GM21528 (cell line): ENCODE data around the gene EHD3.

Source experiments
- ATAC-seq: cut with Tn5 transposase; IDR thresholded peaks from one replicate; pipeline ENCODE4 v1.9.1; 2021; ENCODE audit warnings: mild to moderate bottlenecking, moderate library complexity; ENCODE audit not compliant: unreplicated experiment, low FRiP score

The EHD3 gene

DNA sequence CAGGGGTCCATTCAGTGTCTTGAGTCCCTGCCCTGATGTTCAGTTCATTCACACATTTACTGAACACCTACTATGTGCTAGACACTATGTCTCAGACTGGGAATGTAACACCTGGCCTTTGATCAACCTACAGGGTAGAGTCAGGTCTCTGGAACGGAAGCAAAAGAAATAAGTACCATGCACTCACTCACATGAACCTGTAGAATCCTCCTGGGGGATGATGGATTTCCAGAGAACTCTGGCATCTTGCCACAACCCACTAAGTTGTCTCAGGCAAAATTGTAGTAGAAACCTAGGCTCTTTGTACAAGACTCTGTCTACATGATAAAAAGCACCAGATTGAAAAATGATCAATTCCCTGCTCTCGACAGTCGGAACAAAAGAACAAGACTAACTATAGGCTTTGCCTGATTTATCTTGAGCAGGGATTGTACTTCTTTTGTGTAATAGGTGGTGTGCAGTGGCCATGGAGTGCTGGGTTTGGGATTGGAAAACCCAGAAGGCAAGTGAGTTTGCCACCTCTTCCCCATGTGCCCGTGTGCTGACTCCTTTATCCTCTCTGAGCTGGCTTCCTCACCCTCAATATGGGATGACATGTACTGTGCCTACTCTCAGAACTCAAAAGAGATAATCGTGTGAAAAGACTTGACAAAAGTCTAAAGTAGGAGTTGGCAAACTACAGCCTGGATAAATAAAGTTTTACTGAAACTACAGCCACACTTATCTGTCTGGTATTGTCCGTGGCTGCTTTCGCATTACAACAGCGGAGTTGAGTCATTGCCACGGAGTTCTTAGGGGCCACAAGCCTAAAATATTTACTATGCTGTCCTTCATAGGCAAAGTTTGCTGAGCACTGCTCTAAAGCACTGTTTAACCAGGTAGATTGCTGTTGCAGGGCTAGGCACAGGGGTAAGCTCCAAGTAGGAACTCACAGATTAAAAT is 21.0 kb upstream of the EHD3 start:
- no peak for ATAC-seq

DNA sequence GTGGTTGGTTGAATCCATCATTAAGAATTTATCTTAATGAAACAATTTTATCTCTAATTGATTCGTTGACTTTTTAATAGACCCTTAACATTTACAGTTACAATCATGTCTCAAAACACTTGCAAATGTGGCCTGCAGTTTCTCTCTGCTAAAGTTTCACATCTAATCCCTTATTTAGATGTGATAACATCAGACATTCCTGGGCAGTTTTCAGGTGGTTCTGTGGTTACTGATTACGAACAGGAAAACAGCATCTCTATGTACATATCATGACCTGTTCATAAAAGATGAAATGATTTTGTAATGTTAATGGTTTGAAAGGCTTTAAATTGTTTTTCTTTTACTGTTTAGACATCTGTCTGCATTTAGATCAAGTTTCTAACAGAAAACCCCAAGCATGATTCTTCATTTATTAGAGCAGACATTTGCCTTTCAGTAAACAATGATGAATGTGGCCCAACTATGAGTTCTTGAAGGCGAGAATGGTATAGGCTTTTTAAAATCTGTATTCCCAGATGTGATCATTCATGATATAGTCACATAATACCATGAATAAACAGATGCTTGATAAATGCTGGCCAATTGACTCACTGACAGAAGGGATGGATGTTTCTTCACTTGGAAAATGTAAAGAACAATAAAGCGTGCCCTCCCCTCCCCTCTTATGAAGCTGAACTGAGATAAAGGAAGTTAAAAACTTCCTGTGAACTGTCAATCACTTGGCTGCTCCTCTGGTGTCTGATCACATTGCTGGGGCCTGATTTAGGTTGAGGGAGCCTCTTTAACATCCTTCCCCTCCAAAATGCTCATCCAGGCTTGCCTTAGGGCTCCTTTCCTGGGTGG is 20.1 kb upstream of the EHD3 start:
- no peak for ATAC-seq

DNA sequence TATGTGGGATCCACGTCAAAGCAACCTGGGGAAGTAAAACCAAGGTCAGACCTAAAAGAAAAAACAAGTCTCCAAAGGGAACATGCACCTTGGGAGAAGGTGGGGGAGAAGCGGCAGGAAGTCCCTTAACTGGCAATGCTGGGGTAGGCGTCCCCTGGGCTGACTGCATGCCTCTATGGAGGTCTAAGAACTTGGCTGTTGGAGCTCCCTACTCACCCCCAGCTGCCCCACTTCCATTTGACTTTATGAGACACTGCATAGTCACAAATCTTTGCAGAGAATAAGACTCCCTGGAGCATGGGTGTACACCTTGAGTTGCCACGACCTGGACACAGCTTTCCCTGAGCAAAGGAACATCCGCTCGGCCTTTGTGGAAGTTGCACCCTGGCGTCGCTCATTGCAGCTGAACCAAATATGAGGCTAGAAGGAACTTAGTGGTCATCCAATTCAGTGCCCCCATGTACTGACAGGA is 19.5 kb upstream of the EHD3 start:
- no peak for ATAC-seq

DNA sequence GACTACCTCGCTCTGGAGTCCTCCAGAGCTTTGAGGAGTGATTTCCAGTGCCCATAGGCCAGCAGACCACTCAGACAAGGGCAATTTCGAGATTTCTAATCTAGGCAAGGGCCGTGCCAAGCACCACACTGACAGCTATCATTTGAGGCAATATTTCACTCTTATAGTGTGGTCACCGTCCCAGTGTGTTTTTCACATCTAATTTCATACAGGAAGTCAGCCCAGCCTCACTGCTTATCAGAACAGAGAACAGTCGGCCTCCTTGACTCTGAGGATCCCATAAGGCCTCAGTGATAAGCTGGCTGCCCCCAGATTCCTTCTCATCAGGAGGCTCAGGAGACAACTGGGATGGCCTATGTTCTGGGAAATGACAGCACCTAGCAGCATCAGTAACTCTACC is 17.2 kb upstream of the EHD3 start:
- ATAC-seq: peak; percentile 43

DNA sequence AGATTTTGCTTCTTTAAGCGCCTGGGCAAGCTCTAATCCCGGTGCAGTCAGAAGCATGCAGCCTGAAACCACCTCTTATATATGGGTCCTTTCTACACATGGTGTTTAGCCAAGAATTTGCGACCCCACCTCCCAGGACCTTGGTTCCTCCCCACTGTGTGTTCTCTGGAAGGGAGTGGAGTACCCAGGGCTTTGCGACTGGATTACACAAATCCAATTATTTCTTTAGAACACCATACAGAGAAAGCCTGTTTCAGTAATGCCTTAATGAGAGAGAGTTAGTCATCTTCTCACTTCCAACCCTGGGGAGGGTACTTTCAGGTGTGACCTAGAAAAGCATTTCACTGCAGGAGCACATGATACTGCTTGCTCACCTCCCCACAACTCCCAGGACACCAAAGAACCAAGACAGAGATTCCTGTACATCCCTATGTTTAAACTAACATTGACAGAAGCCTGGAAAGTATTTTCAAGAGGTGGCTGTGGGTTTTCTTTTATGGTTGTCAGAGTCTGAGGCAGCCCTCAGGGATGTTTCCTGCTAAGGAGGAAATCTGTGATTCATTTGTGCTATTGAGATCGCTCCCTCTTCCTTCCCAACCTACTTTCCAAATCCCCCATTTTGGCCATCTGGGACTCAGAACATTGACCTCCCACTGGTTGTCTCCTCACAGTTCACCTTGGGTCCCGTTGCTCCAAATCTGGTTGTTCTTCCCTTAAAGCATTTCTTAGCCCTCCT is 16.3 kb upstream of the EHD3 start, which contains the start of gene CAPN14:
Gene CAPN14, minus strand, starts transcription at position 51 of the 736 bp plus-strand sequence. CDS start 12,068 bp downstream, outside the sequence.
- no peak for ATAC-seq

DNA sequence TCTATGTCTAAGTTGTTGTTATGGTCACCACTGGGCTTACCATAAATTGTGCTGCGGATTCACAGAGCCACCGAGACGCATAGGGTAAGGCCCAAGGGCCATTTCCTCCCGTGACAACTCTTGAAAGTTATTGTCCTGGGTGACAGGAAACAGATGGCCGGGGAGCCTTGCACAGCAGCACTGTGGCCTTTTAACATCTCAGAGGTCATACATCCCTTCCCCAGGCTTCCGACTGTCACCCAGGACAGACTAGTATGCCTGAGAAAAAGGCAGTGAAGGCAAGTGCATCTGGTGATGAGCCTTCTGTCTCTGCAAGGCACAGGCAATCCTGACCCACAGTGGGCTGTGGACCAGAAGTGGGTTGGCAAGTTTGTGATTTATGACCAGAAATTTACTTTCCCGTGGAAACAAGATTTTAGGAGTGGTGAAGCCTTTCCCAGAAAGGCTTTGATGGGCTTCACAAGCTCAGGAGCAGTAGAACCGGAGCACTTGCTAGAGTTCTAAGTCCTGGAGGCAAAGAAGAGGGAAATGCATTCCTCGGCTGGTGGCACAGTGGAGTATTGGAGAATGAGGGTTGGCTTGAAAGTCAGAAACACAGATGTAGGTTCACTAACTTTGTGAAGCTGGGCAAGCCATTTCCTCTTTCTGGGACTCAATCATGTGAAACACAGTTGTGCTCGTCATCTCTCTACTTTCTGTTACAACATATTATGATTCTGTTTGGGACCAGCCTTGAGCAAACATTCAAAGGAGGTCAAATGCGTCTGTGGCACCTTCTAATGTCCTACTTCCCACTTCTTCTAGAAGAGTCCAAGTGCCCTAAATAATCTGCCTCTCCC is 14.6 kb upstream of the EHD3 start:
- peak; percentile 67 for ATAC-seq

DNA sequence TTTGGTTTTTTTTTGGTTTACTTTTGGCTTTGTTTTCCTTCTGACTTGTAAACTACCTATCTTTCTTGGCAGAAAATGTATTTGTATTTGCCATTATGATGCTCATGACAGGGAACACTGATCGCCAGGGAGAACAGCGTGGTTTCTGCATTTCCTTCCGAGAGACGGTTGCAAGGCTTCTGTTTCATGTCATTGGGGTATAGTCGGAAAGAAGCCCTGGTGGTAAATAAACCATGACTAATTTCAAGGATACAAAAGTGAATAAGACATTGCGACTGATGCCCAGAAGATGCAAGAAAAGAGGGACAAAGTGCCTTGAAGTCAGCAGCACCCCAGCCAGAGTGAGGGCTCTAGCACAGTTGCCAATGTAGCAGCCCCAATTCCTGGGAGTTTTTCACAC is 12.4 kb upstream of the EHD3 start:
- ATAC-seq: no peak

DNA sequence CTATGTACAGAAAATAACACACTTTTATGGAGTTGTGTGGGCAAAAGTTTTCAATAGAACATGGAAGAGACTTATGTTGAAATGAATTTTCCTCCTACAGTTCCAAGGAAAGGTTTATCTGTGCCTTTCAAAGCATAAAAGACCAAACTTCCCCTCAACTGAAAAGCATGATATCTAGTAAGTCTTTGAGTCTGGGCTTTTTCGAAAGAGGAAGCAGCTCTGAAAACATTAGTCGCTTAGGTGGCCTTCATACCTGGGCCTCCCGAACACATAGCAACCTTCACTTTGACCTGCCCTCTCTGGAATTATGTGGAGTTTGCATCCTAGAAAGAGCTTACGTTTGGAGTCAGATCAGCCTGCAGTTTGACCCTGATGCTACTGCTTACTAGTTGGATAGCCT is 11.9 kb upstream of the EHD3 start:
- ATAC-seq: no peak

DNA sequence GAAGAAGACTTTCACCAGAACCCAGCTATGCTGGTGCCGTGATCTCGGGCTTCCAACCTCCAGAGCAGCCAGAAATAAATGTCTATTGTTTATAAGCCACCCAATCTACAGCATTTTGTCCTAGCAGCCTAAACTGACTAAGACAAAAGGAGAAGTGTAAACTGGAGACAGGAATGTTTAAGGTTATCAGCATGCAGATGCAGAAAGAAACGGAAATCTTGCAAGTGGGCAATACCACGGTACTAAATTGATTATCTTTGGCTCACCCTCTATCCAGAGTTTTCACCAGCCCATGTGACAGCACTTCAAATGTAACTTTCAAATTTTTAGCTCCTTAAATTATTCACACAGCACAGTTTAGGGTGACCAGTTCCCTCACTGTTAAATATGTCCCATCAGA is 10.9 kb upstream of the EHD3 start:
- no peak for ATAC-seq

DNA sequence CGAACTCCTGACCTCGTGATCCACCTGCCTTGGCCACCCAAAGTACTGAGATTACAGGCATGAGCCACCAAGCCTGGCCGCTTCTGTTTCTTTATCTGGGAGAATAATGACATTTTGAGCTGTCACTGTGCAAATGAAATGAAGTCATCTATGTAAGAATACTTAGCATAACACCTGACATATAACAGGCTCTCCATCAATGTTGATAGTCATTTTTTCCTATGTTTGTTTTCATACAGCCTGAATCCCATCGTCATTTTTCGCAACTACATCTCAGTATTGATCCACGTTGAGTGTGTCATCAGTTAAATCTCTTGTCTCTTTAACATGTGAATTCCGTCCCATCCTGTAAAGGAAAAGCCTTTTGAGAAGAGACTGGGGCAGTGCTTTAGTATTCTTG is 10.2 kb upstream of the EHD3 start:
- ATAC-seq: no peak

DNA sequence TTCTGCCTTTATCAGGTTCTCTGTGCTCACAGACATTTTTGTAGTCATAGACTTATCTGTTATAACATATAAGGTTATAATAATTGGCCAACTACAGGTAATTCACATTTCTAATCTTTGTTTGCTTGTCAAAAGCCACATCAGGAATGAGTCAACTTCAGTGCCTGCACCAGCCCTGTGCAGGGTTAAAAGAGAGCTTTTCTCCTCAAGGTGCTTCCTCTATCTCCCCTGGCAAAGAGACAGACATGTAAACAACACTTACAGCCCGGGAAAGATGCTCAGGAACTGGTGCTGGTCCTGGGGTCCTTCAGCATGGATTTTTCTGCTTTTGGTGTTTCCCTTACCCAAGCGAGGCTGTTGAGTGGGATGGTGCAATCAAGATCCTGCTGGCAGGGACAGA is 7.7 kb upstream of the EHD3 start:
- no peak for ATAC-seq

DNA sequence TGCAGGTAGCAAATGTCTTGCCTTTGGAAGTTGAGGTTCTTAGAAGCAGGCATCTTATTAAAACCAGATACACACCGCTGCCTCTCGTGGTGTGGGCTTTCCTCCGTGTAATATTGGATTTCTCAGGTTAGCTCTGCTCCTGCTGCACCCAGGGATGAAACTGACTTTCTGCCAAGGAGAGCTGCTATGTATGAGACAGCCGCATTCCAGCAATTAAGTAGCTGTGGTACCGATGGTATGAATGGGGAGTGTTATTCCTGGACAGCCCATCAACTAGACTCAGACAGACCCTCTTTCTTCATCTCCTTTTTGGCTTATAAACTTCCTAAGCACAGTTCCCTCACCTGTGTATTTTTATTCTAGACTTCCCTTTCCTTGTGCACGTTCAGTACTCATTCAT is 6.8 kb upstream of the EHD3 start:
- no peak for ATAC-seq

DNA sequence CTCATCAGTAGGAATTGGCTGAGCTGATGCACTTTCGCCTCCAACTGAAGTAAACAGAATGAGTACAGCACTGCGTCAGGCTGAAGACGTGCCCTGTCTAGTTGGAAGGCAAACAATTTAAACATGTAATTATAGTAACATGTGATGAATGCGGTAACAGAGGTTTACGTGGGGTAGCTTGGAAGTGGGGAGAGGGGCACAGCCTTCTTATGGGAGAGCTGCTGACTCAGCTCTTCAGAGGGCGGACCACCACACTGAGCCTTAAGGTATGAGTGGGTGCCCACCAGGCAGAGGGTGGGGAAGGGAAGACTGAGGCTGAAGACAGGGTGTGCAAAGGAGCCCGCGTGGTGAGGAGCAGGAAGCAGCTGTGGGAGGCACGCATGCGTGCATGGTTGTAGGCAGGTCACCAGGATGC is 6.2 kb upstream of the EHD3 start:
- no peak for ATAC-seq

DNA sequence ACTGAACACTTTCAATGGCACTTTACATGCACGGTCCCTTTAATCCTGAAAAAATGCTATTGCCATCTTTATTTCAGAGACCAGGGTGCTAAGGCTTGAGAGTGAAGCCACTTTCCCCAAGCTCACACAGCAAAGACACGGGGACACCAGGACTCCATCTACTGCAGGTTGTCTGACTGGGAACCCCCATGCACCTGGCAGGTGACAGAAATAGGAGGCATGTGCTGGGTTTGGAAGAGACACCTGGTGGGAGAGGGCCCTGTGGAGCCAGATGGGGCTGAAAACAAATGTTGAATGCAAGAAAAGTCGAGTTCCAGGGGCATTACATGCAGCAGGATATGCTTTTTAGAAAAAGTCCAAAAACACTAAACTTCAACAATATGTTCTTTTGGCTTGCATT is 5.2 kb upstream of the EHD3 start:
- ATAC-seq: no peak

DNA sequence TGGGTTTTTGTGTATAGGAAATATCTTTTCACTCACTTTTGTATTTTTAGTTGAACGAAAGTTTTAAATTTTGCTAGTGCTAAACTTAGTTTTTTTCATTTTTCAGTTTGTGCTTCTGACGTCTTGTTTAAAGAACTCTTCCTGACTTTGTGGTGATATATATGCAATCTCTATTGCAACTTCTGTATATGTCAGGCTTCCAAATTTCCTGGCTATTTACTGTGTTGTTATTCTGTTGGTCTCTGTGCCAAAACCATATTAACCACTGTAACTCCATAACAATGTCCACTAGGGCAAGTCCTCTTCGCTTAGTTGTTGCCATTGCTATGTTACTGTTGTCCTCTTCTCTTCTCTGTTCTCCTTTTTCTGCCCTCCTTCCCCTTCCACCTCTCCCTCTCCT is 3.2 kb upstream of the EHD3 start:
- no peak for ATAC-seq

DNA sequence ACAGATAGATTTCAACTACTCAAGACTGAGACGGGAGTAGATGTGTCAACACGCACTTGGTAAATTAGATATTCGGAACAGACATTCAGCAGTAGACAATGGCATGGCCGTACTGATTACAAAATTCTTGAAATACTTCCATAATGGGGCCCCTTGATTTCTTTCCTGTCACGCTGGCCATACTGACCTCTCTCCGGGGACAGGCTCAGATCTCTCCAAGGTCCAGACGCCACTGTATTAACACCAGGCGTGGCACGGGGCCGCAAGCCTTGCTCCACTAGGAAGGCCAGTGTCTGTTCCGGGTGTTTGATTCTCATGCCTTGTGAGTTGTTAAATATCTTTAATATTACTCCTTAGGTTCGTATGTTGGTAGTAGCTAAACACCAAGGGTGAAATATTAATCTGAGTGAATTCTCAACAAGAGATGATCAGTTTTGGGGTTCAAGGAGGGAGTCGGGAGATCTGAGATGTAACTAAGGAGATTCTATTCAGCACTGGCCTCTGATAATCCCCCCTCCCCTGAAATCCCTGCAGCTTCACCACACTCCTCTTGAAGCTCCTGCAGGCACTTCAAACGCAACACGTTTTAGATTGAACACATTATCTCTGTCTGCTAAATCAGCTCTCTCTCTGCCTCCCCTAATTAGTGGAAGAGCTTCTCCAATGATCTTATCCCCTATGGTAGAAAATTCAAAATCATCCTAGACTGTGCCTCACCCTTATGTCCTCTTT is 2.2 kb upstream of the EHD3 start:
- no peak for ATAC-seq

DNA sequence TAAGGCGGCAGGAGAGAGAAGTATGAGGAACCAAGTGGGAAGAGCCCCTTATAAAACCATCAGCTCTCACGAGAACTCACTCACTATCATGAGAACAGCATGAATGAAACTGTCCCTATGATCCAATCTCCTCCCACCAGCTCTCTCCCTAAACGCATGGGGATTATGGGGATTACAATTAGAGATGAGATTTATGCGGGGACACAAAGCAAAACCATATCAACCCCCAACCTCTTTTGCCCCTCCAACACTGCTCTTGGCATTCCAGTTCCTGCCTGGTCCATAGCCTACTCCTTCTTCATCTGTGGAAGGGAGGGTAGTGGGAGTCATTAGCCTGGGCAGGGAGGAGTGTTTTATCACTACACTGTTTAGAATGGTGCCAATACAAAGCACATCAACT is 1.4 kb upstream of the EHD3 start:
- no peak for ATAC-seq

DNA sequence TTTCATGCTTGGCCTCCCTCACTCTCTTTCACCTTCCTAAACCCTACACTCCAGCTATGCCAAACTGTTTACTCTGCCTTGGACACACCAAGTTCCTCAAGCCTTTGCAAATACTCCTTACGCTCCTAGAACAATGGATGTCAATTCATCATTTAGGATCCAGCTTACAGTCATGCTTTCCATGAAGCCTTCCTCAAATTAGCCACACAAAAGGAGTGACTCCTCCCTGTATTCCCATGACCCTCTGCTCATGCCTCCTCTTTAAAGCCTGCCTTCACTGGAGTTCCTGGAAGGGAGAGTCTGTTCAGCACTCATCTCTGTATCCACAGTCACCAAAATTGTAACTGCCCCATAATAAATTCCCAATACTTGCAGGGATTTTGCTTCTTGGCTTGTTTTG is 721 bp upstream of the EHD3 start:
- no peak for ATAC-seq
